ENCODE data around the gene DPYSL3.
A peak's percentile ranks its signal among the peaks of the same experiment; 100 is the strongest.

The DPYSL3 gene

GRCh38 chr5:147407094-147407681 is 102.7 kb downstream of the DPYSL3 start:
- no peak for TF ChIP-seq CTCF (IDR thresholded peaks at IDR 0.05; ENCODE audit: borderline replicate concordance, control extremely low read depth, extremely low read depth, insufficient read depth, missing control alignments)
- in situ Hi-C loops (cut with MboI; ENCODE audit: low sequenced_read_pairs, unreplicated experiment): no loop called here
- DNase-seq (ENCODE audit: low spot score): no peak

GRCh38 chr5:147406636-147407035 is 103.2 kb downstream of the DPYSL3 start:
- no peak for DNase-seq (ENCODE audit: low spot score)
- TF ChIP-seq CTCF (IDR thresholded peaks at IDR 0.05; ENCODE audit: borderline replicate concordance, control extremely low read depth, extremely low read depth, insufficient read depth, missing control alignments): no peak
- in situ Hi-C loops (cut with MboI; ENCODE audit: low sequenced_read_pairs, unreplicated experiment): no loop called here

GRCh38 chr5:147404706-147405105 is 105.2 kb downstream of the DPYSL3 start:
- no peak for DNase-seq (ENCODE audit: low spot score)
- in situ Hi-C loops (cut with MboI; ENCODE audit: low sequenced_read_pairs, unreplicated experiment): no loop called here
- TF ChIP-seq CTCF (IDR thresholded peaks at IDR 0.05; ENCODE audit: borderline replicate concordance, control extremely low read depth, extremely low read depth, insufficient read depth, missing control alignments): no peak

- in situ Hi-C loops (cut with MboI; ENCODE audit: low sequenced_read_pairs, unreplicated experiment): no loop called here
- no peak for TF ChIP-seq CTCF (IDR thresholded peaks at IDR 0.05; ENCODE audit: borderline replicate concordance, control extremely low read depth, extremely low read depth, insufficient read depth, missing control alignments)
- DNase-seq (ENCODE audit: low spot score): peak; percentile 51
These were observed 105.9 kb downstream of the DPYSL3 start for GRCh38 chr5:147403651-147404640.

GRCh38 chr5:147400881-147401280 is 109.0 kb downstream of the DPYSL3 start:
- in situ Hi-C loops (cut with MboI; ENCODE audit: low sequenced_read_pairs, unreplicated experiment): no loop called here
- TF ChIP-seq CTCF (IDR thresholded peaks at IDR 0.05; ENCODE audit: borderline replicate concordance, control extremely low read depth, extremely low read depth, insufficient read depth, missing control alignments): no peak
- no peak for DNase-seq (ENCODE audit: low spot score)

- TF ChIP-seq CTCF (IDR thresholded peaks at IDR 0.05; ENCODE audit: borderline replicate concordance, control extremely low read depth, extremely low read depth, insufficient read depth, missing control alignments): no peak
- in situ Hi-C loops (cut with MboI; ENCODE audit: low sequenced_read_pairs, unreplicated experiment): no loop called here
- no peak for DNase-seq (ENCODE audit: low spot score)
These were observed 109.6 kb downstream of the DPYSL3 start for GRCh38 chr5:147400126-147400809.

Data from GM13976 (cell line).